WTC11 (cell line): ENCODE measurements around the gene ARHGEF10L.

Experiments
- HMGXB4 ChIP-seq: sonication (generic); formaldehyde crosslinking; IDR thresholded peaks from 2 replicates; pipeline ENCODE4 v1.8.1; 2023; ENCODE audit warnings: mild to moderate bottlenecking, moderate library complexity, missing genetic modification reagents
- IRF2 ChIP-seq: sonication (generic); formaldehyde crosslinking; IDR thresholded peaks from 2 replicates; pipeline ENCODE4 v1.8.0; 2022; ENCODE audit warnings: low read depth, missing genetic modification reagents, borderline replicate concordance
- ZNF121 ChIP-seq: sonication (generic); formaldehyde crosslinking; IDR thresholded peaks from 2 replicates; pipeline ENCODE4 v1.8.0; 2023; ENCODE audit warnings: missing genetic modification reagents
- ZNF232 ChIP-seq: sonication (generic); formaldehyde crosslinking; IDR thresholded peaks from 2 replicates; pipeline ENCODE4 v1.8.0; 2022; ENCODE audit warnings: mild to moderate bottlenecking, missing genetic modification reagents
- ZNF423 ChIP-seq: fragments of 250-450 bp; sonication (Bioruptor Pico); IDR thresholded peaks from 2 replicates; pipeline ENCODE4 v2.1.2; 2022; ENCODE audit warnings: mild to moderate bottlenecking, moderate library complexity
- ZSCAN18 ChIP-seq: fragments of 250-450 bp; sonication (Bioruptor Pico); IDR thresholded peaks from 2 replicates; pipeline ENCODE4 v2.1.2; 2022; ENCODE audit warnings: mild to moderate bottlenecking, moderate library complexity
- TF ChIP-seq, protein P1 (sequence below): fragments of 200-600 bp; IDR thresholded peaks from 2 replicates; pipeline ENCODE4 v1.8.0; 2022; ENCODE audit warnings: antibody characterized with exemption
- TF ChIP-seq, protein P2 (sequence below): fragments of 250-450 bp; sonication (Bioruptor Pico); IDR thresholded peaks from 2 replicates; pipeline ENCODE4 v1.8.0; 2021; ENCODE audit warnings: mild to moderate bottlenecking

DNA sequence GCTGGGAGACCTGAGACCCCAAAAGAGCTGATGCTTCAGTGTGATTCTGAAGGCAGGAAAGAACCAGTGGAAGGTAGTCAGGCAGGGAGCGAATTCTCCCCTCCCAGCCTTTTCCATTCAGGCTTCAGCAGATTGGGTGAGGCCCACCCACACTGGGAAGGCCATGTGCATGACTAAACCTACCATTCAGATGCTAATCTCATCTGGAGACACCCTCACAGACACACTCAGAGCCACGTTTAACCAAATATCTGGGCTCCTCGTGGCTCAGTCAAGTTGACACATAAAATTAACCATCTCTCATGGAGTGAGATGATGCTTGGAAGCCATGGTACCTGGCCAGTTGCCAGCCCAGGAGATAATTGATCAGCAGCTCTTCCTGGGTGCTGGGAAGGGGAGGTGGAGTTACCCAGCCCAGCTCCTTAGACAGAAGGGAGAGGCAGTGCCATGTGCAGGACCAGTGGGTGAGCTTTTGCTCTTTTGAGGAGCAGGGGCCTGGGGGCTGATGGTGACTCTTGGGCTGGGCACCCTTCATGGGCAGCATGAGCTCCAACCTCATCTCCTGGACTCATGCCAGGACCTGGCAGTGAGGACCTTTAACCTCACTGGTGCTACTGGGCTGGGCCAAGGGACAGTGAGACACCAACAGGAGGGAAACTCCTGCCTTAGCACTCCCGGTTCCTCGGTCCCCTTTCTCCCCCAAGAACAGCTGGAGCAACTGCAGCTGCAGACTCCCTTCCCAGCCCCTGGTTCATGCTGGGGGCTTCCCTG is 126.6 kb downstream of the ARHGEF10L start:
- TF ChIP-seq, protein P1, sequence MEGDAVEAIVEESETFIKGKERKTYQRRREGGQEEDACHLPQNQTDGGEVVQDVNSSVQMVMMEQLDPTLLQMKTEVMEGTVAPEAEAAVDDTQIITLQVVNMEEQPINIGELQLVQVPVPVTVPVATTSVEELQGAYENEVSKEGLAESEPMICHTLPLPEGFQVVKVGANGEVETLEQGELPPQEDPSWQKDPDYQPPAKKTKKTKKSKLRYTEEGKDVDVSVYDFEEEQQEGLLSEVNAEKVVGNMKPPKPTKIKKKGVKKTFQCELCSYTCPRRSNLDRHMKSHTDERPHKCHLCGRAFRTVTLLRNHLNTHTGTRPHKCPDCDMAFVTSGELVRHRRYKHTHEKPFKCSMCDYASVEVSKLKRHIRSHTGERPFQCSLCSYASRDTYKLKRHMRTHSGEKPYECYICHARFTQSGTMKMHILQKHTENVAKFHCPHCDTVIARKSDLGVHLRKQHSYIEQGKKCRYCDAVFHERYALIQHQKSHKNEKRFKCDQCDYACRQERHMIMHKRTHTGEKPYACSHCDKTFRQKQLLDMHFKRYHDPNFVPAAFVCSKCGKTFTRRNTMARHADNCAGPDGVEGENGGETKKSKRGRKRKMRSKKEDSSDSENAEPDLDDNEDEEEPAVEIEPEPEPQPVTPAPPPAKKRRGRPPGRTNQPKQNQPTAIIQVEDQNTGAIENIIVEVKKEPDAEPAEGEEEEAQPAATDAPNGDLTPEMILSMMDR: no peak
- peak; percentile 76; the same call in 1 of the 2 replicates for TF ChIP-seq ZNF121 (CRISPR knock-in tag)
- TF ChIP-seq ZSCAN18: no peak
- no peak for TF ChIP-seq IRF2 (CRISPR knock-in tag)
- TF ChIP-seq, protein P2, sequence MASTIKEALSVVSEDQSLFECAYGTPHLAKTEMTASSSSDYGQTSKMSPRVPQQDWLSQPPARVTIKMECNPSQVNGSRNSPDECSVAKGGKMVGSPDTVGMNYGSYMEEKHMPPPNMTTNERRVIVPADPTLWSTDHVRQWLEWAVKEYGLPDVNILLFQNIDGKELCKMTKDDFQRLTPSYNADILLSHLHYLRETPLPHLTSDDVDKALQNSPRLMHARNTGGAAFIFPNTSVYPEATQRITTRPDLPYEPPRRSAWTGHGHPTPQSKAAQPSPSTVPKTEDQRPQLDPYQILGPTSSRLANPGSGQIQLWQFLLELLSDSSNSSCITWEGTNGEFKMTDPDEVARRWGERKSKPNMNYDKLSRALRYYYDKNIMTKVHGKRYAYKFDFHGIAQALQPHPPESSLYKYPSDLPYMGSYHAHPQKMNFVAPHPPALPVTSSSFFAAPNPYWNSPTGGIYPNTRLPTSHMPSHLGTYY (CRISPR knock-in tag): no peak
- TF ChIP-seq ZNF423 (CRISPR knock-in tag): no peak
- no peak for TF ChIP-seq HMGXB4
- no peak for TF ChIP-seq ZNF232 (CRISPR knock-in tag)
